HEK293 (cell line): ENCODE measurements around the gene BAG5.
A peak's percentile ranks its signal among the peaks of the same experiment; 100 is the strongest.

Experiments used
- MZF1 ChIP-seq: fragments of 450-650 bp; formaldehyde crosslinking; IDR thresholded peaks from 2 replicates; pipeline ENCODE4 v1.5.1; 2017; ENCODE audit warnings: missing biosample characterization, missing genetic modification characterization, borderline replicate concordance
- PRDM1 ChIP-seq: fragments of 450-650 bp; formaldehyde crosslinking; IDR thresholded peaks from 2 replicates; pipeline ENCODE4; 2016; ENCODE audit warnings: missing biosample characterization, missing genetic modification characterization
- SALL2 ChIP-seq: fragments of 450-650 bp; formaldehyde crosslinking; IDR thresholded peaks from 2 replicates; pipeline ENCODE4 v1.5.0; 2017; ENCODE audit warnings: missing biosample characterization, mild to moderate bottlenecking, missing genetic modification characterization, borderline replicate concordance
- SCRT1 ChIP-seq: fragments of 450-650 bp; formaldehyde crosslinking; IDR thresholded peaks from 2 replicates; pipeline ENCODE4 v1.5.1; 2016; ENCODE audit warnings: missing biosample characterization, missing genetic modification characterization, borderline replicate concordance
- SP2 ChIP-seq: fragments of 450-650 bp; formaldehyde crosslinking; IDR thresholded peaks from 2 replicates; pipeline ENCODE4 v1.5.1; 2016; ENCODE audit warnings: missing biosample characterization, missing genetic modification characterization
- TRIM28 ChIP-seq: IDR thresholded peaks from 2 replicates; pipeline ENCODE4 v1.6.1; 2011; ENCODE audit warnings: low read length, control low read depth, borderline replicate concordance
- YY2 ChIP-seq: fragments of 450-650 bp; formaldehyde crosslinking; IDR thresholded peaks from 2 replicates; pipeline ENCODE4 v1.5.1; 2016; ENCODE audit warnings: missing biosample characterization, missing genetic modification characterization
- ZBTB1 ChIP-seq: fragments of 450-650 bp; formaldehyde crosslinking; IDR thresholded peaks from 2 replicates; pipeline ENCODE4 v1.5.1; 2016; ENCODE audit warnings: missing biosample characterization, missing genetic modification characterization
- ZFP41 ChIP-seq: fragments of 450-650 bp; formaldehyde crosslinking; IDR thresholded peaks from 2 replicates; pipeline ENCODE4 v1.5.1; 2016; ENCODE audit warnings: missing biosample characterization, missing genetic modification characterization, borderline replicate concordance
- ZFP69B ChIP-seq: fragments of 450-650 bp; formaldehyde crosslinking; IDR thresholded peaks from 2 replicates; pipeline ENCODE4 v1.5.1; 2016; ENCODE audit warnings: missing biosample characterization, missing genetic modification characterization
- ZNF121 ChIP-seq: fragments of 450-650 bp; formaldehyde crosslinking; IDR thresholded peaks from 2 replicates; pipeline ENCODE4 v1.5.1; 2016; ENCODE audit warnings: missing biosample characterization, missing genetic modification characterization
- ZNF266 ChIP-seq: fragments of 450-650 bp; formaldehyde crosslinking; IDR thresholded peaks from 2 replicates; pipeline ENCODE4 v1.5.1; 2016; ENCODE audit warnings: missing biosample characterization, missing genetic modification characterization, low read depth
- ZNF302 ChIP-seq: fragments of 450-650 bp; formaldehyde crosslinking; IDR thresholded peaks from 2 replicates; pipeline ENCODE4 v1.5.1; 2016; ENCODE audit warnings: missing biosample characterization, missing genetic modification characterization, low read depth
- ZNF350 ChIP-seq: fragments of 450-650 bp; formaldehyde crosslinking; IDR thresholded peaks from 2 replicates; pipeline ENCODE4 v1.5.0; 2017; ENCODE audit warnings: missing biosample characterization, mild to moderate bottlenecking, missing genetic modification characterization
- ZNF394 ChIP-seq: fragments of 450-650 bp; formaldehyde crosslinking; IDR thresholded peaks from 2 replicates; pipeline ENCODE4 v1.5.1; 2016; ENCODE audit warnings: missing biosample characterization, missing genetic modification characterization, mild to moderate bottlenecking, moderate library complexity, borderline replicate concordance
- ZNF560 ChIP-seq: fragments of 450-650 bp; formaldehyde crosslinking; IDR thresholded peaks from 2 replicates; pipeline ENCODE4 v1.5.1; 2017; ENCODE audit warnings: missing biosample characterization, missing genetic modification characterization, borderline replicate concordance
- ZNF596 ChIP-seq: fragments of 450-650 bp; IDR thresholded peaks from 2 replicates; pipeline ENCODE4 v1.5.0; 2018; ENCODE audit warnings: missing biosample characterization, mild to moderate bottlenecking, missing genetic modification characterization, moderate library complexity
- ZNF654 ChIP-seq: fragments of 450-650 bp; formaldehyde crosslinking; IDR thresholded peaks from 2 replicates; pipeline ENCODE4 v1.5.1; 2016; ENCODE audit warnings: low read depth, missing biosample characterization, missing genetic modification characterization
- ZNF670 ChIP-seq: fragments of 450-650 bp; formaldehyde crosslinking; IDR thresholded peaks from 2 replicates; pipeline ENCODE4 v1.5.1; 2016; ENCODE audit warnings: missing biosample characterization, missing genetic modification characterization, low read depth
- ZNF747 ChIP-seq: fragments of 450-650 bp; formaldehyde crosslinking; IDR thresholded peaks from 2 replicates; pipeline ENCODE4 v1.5.1; 2016; ENCODE audit warnings: missing biosample characterization, missing genetic modification characterization
- ZNF777 ChIP-seq: fragments of 450-650 bp; formaldehyde crosslinking; IDR thresholded peaks from 2 replicates; pipeline ENCODE4 v1.5.1; 2017; ENCODE audit warnings: missing biosample characterization, missing genetic modification characterization, borderline replicate concordance
- TF ChIP-seq, protein P1 (sequence below): fragments of 450-650 bp; formaldehyde crosslinking; IDR thresholded peaks from 2 replicates; pipeline ENCODE4; 2016; ENCODE audit warnings: missing biosample characterization, missing genetic modification characterization
- TF ChIP-seq, protein P2 (sequence below): fragments of 450-650 bp; formaldehyde crosslinking; IDR thresholded peaks from 2 replicates; pipeline ENCODE4 v1.5.1; 2016; ENCODE audit warnings: missing biosample characterization, missing genetic modification characterization
- TF ChIP-seq, protein P3 (sequence below): fragments of 450-650 bp; formaldehyde crosslinking; IDR thresholded peaks from 2 replicates; pipeline ENCODE4 v1.5.1; 2016; ENCODE audit warnings: missing biosample characterization, missing genetic modification characterization, borderline replicate concordance
- TF ChIP-seq, protein P4 (sequence below): fragments of 450-650 bp; formaldehyde crosslinking; IDR thresholded peaks from 2 replicates; pipeline ENCODE4 v1.5.1; 2017; ENCODE audit warnings: missing biosample characterization, mild to moderate bottlenecking, missing genetic modification characterization, moderate library complexity
- TF ChIP-seq, protein P5 (sequence below): fragments of 450-650 bp; formaldehyde crosslinking; IDR thresholded peaks from 2 replicates; pipeline ENCODE4 v1.5.0; 2017; ENCODE audit warnings: missing biosample characterization, missing genetic modification characterization, borderline replicate concordance
- TF ChIP-seq, protein P6 (sequence below): fragments of 450-650 bp; formaldehyde crosslinking; IDR thresholded peaks from 2 replicates; pipeline ENCODE4 v1.5.1; 2016; ENCODE audit warnings: missing biosample characterization, missing genetic modification characterization
- TF ChIP-seq, protein P7 (sequence below): fragments of 450-650 bp; formaldehyde crosslinking; IDR thresholded peaks from 2 replicates; pipeline ENCODE4 v1.5.1; 2016; ENCODE audit warnings: missing biosample characterization, missing genetic modification characterization, low read depth

Gene BAG5

DNA sequence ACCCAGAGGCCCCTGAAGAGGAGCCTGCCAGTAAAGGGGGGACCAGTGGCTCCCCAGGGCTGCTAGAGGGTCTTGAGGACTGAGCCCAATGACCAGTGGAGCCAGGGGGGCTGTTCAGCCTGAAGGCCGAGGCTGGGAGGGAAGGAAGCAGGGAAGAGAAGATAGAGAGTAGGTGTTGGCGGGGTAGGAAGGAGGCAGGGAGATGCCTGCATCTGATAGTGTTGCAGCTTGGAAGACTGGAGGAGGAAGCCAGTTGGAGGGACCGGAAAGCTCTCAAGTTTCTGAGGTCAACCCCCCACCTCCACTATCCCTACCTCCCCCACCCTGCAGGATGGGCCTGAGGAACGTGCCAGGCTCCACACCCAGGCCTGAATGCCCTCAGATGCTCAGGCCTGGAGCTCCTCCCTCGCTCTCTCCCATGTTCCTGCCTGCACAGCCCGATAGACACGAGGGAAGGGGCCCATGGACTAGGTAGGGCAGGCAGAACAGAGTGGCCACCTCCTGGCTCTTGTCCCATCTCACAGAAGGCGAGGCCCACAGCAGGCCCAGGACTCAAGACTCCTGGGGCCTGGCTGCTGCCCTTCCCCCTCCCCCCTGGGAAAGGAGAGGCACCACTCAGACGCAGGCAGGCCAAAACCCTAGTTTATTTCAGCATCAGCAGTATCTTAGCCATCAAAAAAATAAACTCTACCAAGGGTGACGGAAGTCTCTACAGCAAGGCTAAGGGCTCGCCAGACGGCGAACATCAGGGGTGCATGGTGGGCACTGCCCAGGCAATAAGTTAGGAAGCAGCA lies 43.2 kb downstream of the BAG5 start (continued):
- TF ChIP-seq, protein P1, sequence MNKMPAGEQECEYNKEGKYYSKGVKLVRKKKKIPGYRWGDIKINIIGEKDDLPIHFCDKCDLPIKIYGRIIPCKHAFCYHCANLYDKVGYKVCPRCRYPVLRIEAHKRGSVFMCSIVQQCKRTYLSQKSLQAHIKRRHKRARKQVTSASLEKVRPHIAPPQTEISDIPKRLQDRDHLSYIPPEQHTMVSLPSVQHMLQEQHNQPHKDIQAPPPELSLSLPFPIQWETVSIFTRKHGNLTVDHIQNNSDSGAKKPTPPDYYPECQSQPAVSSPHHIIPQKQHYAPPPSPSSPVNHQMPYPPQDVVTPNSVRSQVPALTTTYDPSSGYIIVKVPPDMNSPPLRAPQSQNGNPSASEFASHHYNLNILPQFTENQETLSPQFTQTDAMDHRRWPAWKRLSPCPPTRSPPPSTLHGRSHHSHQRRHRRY (tag by site-specific recombination): no peak
- TF ChIP-seq SALL2 (tag by site-specific recombination) (no peak), ZNF394 (tag by site-specific recombination) (no peak), ZFP69B (tag by site-specific recombination) (peak; percentile 81), MZF1 (tag by site-specific recombination) (peak; percentile 13; the same call in 1 of the 2 replicates), ZNF266 (tag by site-specific recombination) (no peak), ZNF596 (0 out of 2 replicates have a peak, but pooled peaks have one; percentile 45), ZNF747 (no peak), PRDM1 (no peak), ZNF560 (no peak), TRIM28 (peak; percentile 64; the same call in 1 of the 2 replicates), ZBTB1 (peak; percentile 41; the same call in 1 of the 2 replicates), YY2 (tag by site-specific recombination) (no peak), ZNF670 (tag by site-specific recombination) (no peak), ZNF350 (tag by site-specific recombination) (no peak), ZNF121 (tag by site-specific recombination) (peak; percentile 96), SP2 (tag by site-specific recombination) (peak; percentile 66), ZNF302 (tag by site-specific recombination) (no peak), ZNF777 (tag by site-specific recombination) (no peak), SCRT1 (tag by site-specific recombination) (0 out of 2 replicates have a peak, but pooled peaks have one; percentile 4), ZNF654 (tag by site-specific recombination) (0 out of 2 replicates have a peak, but pooled peaks have one; percentile 12), ZFP41 (no peak)
- TF ChIP-seq, protein P2, sequence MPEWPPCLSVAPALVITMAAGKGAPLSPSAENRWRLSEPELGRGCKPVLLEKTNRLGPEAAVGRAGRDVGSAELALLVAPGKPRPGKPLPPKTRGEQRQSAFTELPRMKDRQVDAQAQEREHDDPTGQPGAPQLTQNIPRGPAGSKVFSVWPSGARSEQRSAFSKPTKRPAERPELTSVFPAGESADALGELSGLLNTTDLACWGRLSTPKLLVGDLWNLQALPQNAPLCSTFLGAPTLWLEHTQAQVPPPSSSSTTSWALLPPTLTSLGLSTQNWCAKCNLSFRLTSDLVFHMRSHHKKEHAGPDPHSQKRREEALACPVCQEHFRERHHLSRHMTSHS (tag by site-specific recombination): no peak
- TF ChIP-seq, protein P3, sequence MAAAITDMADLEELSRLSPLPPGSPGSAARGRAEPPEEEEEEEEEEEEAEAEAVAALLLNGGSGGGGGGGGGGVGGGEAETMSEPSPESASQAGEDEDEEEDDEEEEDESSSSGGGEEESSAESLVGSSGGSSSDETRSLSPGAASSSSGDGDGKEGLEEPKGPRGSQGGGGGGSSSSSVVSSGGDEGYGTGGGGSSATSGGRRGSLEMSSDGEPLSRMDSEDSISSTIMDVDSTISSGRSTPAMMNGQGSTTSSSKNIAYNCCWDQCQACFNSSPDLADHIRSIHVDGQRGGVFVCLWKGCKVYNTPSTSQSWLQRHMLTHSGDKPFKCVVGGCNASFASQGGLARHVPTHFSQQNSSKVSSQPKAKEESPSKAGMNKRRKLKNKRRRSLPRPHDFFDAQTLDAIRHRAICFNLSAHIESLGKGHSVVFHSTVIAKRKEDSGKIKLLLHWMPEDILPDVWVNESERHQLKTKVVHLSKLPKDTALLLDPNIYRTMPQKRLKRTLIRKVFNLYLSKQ: no peak
- TF ChIP-seq, protein P4, sequence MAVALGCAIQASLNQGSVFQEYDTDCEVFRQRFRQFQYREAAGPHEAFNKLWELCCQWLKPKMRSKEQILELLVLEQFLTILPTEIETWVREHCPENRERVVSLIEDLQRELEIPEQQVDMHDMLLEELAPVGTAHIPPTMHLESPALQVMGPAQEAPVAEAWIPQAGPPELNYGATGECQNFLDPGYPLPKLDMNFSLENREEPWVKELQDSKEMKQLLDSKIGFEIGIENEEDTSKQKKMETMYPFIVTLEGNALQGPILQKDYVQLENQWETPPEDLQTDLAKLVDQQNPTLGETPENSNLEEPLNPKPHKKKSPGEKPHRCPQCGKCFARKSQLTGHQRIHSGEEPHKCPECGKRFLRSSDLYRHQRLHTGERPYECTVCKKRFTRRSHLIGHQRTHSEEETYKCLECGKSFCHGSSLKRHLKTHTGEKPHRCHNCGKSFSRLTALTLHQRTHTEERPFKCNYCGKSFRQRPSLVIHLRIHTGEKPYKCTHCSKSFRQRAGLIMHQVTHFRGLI (tag by site-specific recombination): no peak
- TF ChIP-seq, protein P5, sequence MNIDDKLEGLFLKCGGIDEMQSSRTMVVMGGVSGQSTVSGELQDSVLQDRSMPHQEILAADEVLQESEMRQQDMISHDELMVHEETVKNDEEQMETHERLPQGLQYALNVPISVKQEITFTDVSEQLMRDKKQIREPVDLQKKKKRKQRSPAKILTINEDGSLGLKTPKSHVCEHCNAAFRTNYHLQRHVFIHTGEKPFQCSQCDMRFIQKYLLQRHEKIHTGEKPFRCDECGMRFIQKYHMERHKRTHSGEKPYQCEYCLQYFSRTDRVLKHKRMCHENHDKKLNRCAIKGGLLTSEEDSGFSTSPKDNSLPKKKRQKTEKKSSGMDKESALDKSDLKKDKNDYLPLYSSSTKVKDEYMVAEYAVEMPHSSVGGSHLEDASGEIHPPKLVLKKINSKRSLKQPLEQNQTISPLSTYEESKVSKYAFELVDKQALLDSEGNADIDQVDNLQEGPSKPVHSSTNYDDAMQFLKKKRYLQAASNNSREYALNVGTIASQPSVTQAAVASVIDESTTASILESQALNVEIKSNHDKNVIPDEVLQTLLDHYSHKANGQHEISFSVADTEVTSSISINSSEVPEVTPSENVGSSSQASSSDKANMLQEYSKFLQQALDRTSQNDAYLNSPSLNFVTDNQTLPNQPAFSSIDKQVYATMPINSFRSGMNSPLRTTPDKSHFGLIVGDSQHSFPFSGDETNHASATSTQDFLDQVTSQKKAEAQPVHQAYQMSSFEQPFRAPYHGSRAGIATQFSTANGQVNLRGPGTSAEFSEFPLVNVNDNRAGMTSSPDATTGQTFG (tag by site-specific recombination): no peak
- TF ChIP-seq, protein P6, sequence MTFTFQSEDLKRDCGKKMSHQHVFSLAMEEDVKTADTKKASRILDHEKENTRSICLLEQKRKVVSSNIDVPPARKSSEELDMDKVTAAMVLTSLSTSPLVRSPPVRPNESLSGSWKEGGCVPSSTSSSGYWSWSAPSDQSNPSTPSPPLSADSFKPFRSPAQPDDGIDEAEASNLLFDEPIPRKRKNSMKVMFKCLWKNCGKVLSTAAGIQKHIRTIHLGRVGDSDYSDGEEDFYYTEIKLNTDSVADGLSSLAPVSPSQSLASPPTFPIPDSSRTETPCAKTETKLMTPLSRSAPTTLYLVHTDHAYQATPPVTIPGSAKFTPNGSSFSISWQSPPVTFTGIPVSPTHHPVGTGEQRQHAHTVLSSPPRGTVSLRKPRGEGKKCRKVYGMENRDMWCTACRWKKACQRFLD (tag by site-specific recombination): no peak
- TF ChIP-seq, protein P7, sequence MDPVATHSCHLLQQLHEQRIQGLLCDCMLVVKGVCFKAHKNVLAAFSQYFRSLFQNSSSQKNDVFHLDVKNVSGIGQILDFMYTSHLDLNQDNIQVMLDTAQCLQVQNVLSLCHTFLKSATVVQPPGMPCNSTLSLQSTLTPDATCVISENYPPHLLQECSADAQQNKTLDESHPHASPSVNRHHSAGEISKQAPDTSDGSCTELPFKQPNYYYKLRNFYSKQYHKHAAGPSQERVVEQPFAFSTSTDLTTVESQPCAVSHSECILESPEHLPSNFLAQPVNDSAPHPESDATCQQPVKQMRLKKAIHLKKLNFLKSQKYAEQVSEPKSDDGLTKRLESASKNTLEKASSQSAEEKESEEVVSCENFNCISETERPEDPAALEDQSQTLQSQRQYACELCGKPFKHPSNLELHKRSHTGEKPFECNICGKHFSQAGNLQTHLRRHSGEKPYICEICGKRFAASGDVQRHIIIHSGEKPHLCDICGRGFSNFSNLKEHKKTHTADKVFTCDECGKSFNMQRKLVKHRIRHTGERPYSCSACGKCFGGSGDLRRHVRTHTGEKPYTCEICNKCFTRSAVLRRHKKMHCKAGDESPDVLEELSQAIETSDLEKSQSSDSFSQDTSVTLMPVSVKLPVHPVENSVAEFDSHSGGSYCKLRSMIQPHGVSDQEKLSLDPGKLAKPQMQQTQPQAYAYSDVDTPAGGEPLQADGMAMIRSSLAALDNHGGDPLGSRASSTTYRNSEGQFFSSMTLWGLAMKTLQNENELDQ: no peak
